Lung (tissue), 12 donors: ENCODE data around the gene ROS1. TPM values are rescaled to one million over a fixed set of nuclear protein-coding genes. Genes with fewer than 3 reads are reported as not detected.

Source experiments
- ATAC-seq: fragments of 200-7000 bp; cut with Tn5 transposase; one replicate; pipeline ENCODE4 v1.9.1; 2020; ENCODE audit warnings: moderate number of reproducible peaks; ENCODE audit not compliant: insufficient read depth, low FRiP score
- DNase-seq, 3 donors: peaks; one replicate each; pipeline ENCODE4 v3.0.0-alpha.2; 2013 to 2017
- H3K27ac ChIP-seq, 2 donors: one replicate each; pipeline ENCODE4 v1.5.1; 2013; ENCODE audit warnings: mild to moderate bottlenecking in 2 of 2, moderate library complexity in 2 of 2, control low read depth in 1 of 2, inconsistent platforms in 1 of 2, low read depth in 1 of 2, low read length in 1 of 2
- H3K27me3 ChIP-seq, 3 donors: one replicate each; pipeline ENCODE4 v1.5.1; 2013; ENCODE audit warnings: low read length in 2 of 3; ENCODE audit not compliant: control insufficient read depth in 3 of 3, insufficient read depth in 3 of 3
- H3K36me3 ChIP-seq, 4 donors: one replicate each; pipeline ENCODE4 v1.5.1; 2013; ENCODE audit warnings: low read length in 4 of 4, mild to moderate bottlenecking in 1 of 4, moderate library complexity in 1 of 4; ENCODE audit not compliant: control insufficient read depth in 4 of 4, insufficient read depth in 4 of 4
- H3K4me1 ChIP-seq, 5 donors: one replicate each; pipeline ENCODE4 v1.5.1; 2013; ENCODE audit warnings: low read length in 5 of 5, mild to moderate bottlenecking in 2 of 5, moderate library complexity in 1 of 5; ENCODE audit not compliant: control insufficient read depth in 5 of 5, insufficient read depth in 5 of 5
- H3K4me3 ChIP-seq: one replicate; pipeline ENCODE4 v1.5.1; 2013; ENCODE audit warnings: mild to moderate bottlenecking, control low read depth, moderate library complexity
- H3K9ac ChIP-seq, 2 donors: one replicate each; pipeline ENCODE4 v1.5.1; 2013; ENCODE audit warnings: low read length in 2 of 2, control low read depth in 1 of 2; ENCODE audit not compliant: insufficient read depth in 1 of 2
- H3K9me3 ChIP-seq, 4 donors: one replicate each; pipeline ENCODE4 v1.5.1; 2013; ENCODE audit warnings: low read length in 3 of 4, mild to moderate bottlenecking in 1 of 4, moderate library complexity in 1 of 4; ENCODE audit not compliant: control insufficient read depth in 4 of 4, insufficient read depth in 3 of 4
- WGBS, 2 donors: extraction: QIAGEN DNeasy Blood & Tissue Kit; methylation state at CpG; one replicate each; pipeline ENCODE4 v1.1.7; 2013; 5-methylcytosine and 5-hydroxymethylcytosine counted together
- polyA plus RNA-seq, 2 donors: library from polyadenylated mRNA; stranded (reverse); fragments of 200-250 nt; gene quantifications; one replicate each; pipeline ENCODE4 v1.2.1, GENCODE V29; 2013
- total RNA-seq, 2 donors: library from RNA; depleted of rRNA in 1 of 2; stranded (reverse); fragments of >200 nt in 1 of 2; gene quantifications; one replicate each; pipeline ENCODE4 v1.2.1, GENCODE V29; 2014 to 2021
- TF ChIP-seq, protein P1 (sequence below): IDR thresholded peaks from 2 replicates; pipeline ENCODE4 v1.5.1; 2012; ENCODE audit warnings: mild to moderate bottlenecking; ENCODE audit errors: control extremely low read depth, extremely low read depth
- donor health status: control.
- donor health status: control.
- donor health status: Bipolar disorder and iron deficiency.
- donor health status: healthy.
- donor health status: DM: yes; HTN: yes; CAD: no.

Gene ROS1
- total and polyA plus RNA-seq, 4 donors, result 15.5 to 263 (median 59.4) TPM

DNA sequence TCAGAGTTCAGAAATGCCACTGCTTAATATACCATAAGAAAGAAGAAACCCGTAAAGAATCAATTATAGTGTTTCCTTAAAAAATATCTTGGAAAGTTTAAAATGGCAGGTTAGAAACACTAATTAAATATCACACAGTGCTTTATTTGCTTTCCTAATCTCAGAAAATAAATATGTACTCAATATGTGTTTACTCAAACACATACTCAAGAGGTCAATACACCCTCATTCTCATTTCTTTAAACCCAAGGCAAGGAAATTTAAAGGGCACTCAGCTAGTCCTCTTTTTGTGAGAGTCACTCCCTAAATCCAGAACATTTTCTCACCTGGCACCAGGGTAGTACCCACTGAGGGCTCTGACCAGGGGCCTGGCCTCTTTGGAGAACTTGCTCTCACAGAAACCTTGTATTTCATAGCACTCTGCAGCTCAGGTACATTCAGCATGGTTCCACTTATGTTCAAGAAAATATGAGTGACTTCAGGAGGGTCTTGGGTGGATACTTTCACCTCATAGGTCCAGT is 38.2 kb downstream of the ROS1 start:
- H3K4me1 ChIP-seq, result peaks cover 0 to 4% (median 0%) of the 10 kb centered on the region in 5 donors
- no peaks in the 10 kb centered on the region for H3K36me3 ChIP-seq
- TF ChIP-seq, protein P1, sequence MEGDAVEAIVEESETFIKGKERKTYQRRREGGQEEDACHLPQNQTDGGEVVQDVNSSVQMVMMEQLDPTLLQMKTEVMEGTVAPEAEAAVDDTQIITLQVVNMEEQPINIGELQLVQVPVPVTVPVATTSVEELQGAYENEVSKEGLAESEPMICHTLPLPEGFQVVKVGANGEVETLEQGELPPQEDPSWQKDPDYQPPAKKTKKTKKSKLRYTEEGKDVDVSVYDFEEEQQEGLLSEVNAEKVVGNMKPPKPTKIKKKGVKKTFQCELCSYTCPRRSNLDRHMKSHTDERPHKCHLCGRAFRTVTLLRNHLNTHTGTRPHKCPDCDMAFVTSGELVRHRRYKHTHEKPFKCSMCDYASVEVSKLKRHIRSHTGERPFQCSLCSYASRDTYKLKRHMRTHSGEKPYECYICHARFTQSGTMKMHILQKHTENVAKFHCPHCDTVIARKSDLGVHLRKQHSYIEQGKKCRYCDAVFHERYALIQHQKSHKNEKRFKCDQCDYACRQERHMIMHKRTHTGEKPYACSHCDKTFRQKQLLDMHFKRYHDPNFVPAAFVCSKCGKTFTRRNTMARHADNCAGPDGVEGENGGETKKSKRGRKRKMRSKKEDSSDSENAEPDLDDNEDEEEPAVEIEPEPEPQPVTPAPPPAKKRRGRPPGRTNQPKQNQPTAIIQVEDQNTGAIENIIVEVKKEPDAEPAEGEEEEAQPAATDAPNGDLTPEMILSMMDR, result no peak
- no peak overlapping the region for H3K4me3 ChIP-seq
- ATAC-seq, result peak; percentile 20
- H3K27me3 ChIP-seq, result no peaks in the 10 kb centered on the region
- H3K27ac ChIP-seq, result no peak overlapping the region
- 65 to 78% methylated on average over 1 of the region's 1 CpG for WGBS, 2 donors
- DNase-seq, result peak in 2 of 3 donors; percentile 2 to 19
- H3K9me3 ChIP-seq, result no peaks in the 10 kb centered on the region
- no peak overlapping the region for H3K9ac ChIP-seq

- Histone ChIP-seq H3K4me1 (peaks cover 0 to 4% (median 0%) of the 10 kb centered on the region in 5 donors), H3K36me3 (no peaks in the 10 kb centered on the region), H3K27ac (no peak overlapping the region), H3K27me3 (no peaks in the 10 kb centered on the region), H3K9ac (no peak overlapping the region), H3K4me3 (no peak overlapping the region), H3K9me3 (no peaks in the 10 kb centered on the region)
- 90 to 92% methylated on average over 2 of the region's 2 CpGs for WGBS, 2 donors
- no peak for DNase-seq
- TF ChIP-seq, protein P1, result no peak
- ATAC-seq, result no peak
Measured at GRCh38 chr6:117384659-117385058, 41.1 kb downstream of the ROS1 start.

DNA sequence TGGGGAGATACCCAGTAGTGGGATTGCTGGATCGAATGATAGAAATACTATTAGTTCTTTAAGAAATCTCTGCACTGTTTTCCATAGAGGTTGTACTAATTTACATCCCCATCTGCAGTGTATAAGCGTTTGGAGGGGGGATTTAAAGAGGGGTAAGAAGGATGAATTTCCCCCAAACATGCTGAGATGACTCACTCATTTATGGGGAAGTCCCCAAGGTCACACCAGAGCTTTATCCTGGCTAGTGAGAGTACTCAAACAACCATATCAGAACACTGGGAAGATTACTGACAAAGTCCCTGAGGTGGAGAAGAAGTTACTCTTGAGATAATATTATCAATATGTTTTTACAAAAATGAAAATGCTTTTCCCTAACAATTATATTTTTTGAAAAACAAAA is 44.0 kb downstream of the ROS1 start:
- H3K9me3 ChIP-seq, result no peaks in the 10 kb centered on the region

More for the DNA sequence above, 44.0 kb downstream of the ROS1 start:
- no peaks in the 10 kb centered on the region for H3K27me3 ChIP-seq
- H3K9ac ChIP-seq, result no peak overlapping the region
- no peak overlapping the region for H3K27ac ChIP-seq
- ATAC-seq (no peak), DNase-seq (no peak)
- no peak overlapping the region for H3K4me3 ChIP-seq
- TF ChIP-seq, protein P1, result no peak
- H3K36me3 ChIP-seq, result no peaks in the 10 kb centered on the region
- H3K4me1 ChIP-seq, result no peaks in the 10 kb centered on the region
- 67 to 78% methylated on average over 2 of the region's 2 CpGs for WGBS, 2 donors
